SK-N-MC (cell line): ENCODE results near the gene CHIC2.

ENCODE experiments used
- EZH2 ChIP-seq: fragments of 200-600 bp; sonication (generic); IDR thresholded peaks from one replicate; pipeline ENCODE4 v1.6.1; 2017; ENCODE audit warnings: antibody characterized with exemption
- POLR2AphosphoS5 ChIP-seq: IDR thresholded peaks from 2 replicates; pipeline ENCODE4 v1.6.1; 2012; ENCODE audit warnings: mild to moderate bottlenecking, low read depth, low read length, borderline replicate concordance

DNA sequence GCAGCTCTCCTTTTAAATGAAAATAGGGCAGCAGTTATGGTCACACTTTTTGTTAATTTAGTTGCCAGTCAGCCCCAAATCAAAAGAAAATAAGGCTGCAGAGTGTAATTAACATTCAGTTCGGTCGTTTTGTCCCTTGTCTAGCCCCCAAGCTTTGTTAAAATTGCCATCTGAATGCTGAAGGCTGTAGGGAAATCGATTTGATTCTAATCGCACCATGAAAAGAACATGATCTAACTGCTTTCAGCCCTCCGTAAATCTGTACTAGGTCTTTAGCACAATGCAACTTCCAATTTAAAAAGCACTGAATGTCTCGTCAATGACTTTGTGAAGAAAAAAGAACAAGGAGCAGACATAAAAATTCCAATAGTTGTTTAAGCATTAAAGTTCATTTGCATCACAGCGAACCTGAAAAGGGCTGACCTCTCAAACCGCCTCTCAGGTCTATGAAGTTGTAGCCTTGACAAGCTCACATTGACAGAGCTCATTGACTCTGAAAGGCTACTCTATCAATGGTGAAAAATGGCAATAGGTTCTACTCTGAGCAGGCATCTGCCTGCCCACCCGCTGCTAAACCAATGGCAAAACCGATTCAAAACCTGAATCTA lies 48.9 kb downstream of the CHIC2 start:
- TF ChIP-seq EZH2 (no peak), POLR2AphosphoS5 (no peak)
